ENCODE data around the gene PDIA6. TPM values are rescaled to one million over a fixed set of nuclear protein-coding genes. Genes with fewer than 3 reads are reported as not detected.

Gene PDIA6
- total RNA-seq, 1 experiment from 2014 or later, result 92.4 TPM

GRCh38 chr2:10733980-10734379 lies 78.6 kb downstream of the PDIA6 start:
- no peak overlapping the region for H3K27ac ChIP-seq (ENCODE audit: low read length)
- H3K4me2 ChIP-seq (ENCODE audit: low read depth, low read length, poor library complexity, severe bottlenecking), result no peak overlapping the region
- H3K36me3 ChIP-seq (ENCODE audit: insufficient read depth, low read length), result no peaks in the 10 kb centered on the region

DNA sequence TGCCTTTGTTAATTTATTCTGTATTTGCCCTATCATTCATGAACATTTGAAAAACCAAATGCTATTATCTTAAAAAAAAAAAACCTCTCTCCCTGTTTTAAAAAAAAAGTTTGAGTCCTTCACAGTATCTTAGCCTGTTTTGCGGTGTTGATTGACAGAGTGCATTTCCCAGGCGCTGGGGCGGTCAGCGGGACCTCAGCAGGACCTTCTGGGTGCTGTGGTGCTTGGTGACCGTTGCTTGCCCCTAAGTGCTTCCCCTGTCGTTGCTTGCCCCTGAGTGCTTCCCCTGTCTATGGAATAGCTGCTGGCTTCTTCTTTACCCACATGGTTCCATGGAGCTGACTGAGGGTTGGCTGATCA lies 79.0 kb downstream of the PDIA6 start:
- H3K27me3 ChIP-seq (ENCODE audit: low read length), result no peaks in the 10 kb centered on the region
- no peaks in the 10 kb centered on the region for H4K20me1 ChIP-seq (ENCODE audit: insufficient read depth, low read depth, low read length)
- no peak for DNase-seq
- H3K9me2 ChIP-seq (replicated peaks; ENCODE audit: insufficient read depth, low read length), result no peaks in the 10 kb centered on the region
- no peak overlapping the region for H3K9ac ChIP-seq (ENCODE audit: low read length)
- H3K4me2 ChIP-seq (ENCODE audit: low read depth, low read length, poor library complexity, severe bottlenecking), result no peak overlapping the region
- H3K4me3 ChIP-seq (ENCODE audit: low read length), result no peak overlapping the region
- no peaks in the 10 kb centered on the region for H3K36me3 ChIP-seq (ENCODE audit: insufficient read depth, low read length)
- no peak overlapping the region for H3K27ac ChIP-seq (ENCODE audit: low read length)
- H3K79me2 ChIP-seq (ENCODE audit: low read length), result no peaks in the 10 kb centered on the region
- no peak overlapping the region for H2AFZ ChIP-seq (ENCODE audit: low read length)
- H3K9me3 ChIP-seq (ENCODE audit: low read length), result no peaks in the 10 kb centered on the region
- no peaks in the 10 kb centered on the region for H3K4me1 ChIP-seq (ENCODE audit: low read length)

More at GRCh38 chr2:10733980-10734379, 78.6 kb downstream of the PDIA6 start:
- Histone ChIP-seq H3K4me1 (ENCODE audit: low read length) (no peaks in the 10 kb centered on the region), H2AFZ (ENCODE audit: low read length) (no peak overlapping the region), H3K27me3 (ENCODE audit: low read length) (no peaks in the 10 kb centered on the region), H4K20me1 (ENCODE audit: insufficient read depth, low read depth, low read length) (no peaks in the 10 kb centered on the region), H3K9me3 (ENCODE audit: low read length) (no peaks in the 10 kb centered on the region), H3K79me2 (ENCODE audit: low read length) (no peaks in the 10 kb centered on the region), H3K9ac (ENCODE audit: low read length) (no peak overlapping the region), H3K4me3 (ENCODE audit: low read length) (no peak overlapping the region), H3K9me2 (replicated peaks; ENCODE audit: insufficient read depth, low read length) (no peaks in the 10 kb centered on the region)
- no peak for DNase-seq

Small RNA genes within 50 kb of the gene (small RNA-seq; reads per million reads assigned to genes)
- not detected for gene RNU7-138P
- not detected for gene RNU7-176P

Other genes with a start within 250 kb of the PDIA6 start
- gene NOL10, start 122.8 kb downstream of the PDIA6 start, total RNA-seq (2014; rRNA removed; shearing (Covaris generic); ENCODE audit: low replicate concordance), result 16.6 and 19.6 TPM in 2 replicates
- gene ATP6V1C2, start 91.2 kb downstream of the PDIA6 start, total RNA-seq (2014; rRNA removed; shearing (Covaris generic); ENCODE audit: low replicate concordance), result not detected in 2 replicates
- gene KCNF1, start 99.1 kb upstream of the PDIA6 start, total RNA-seq (2014; rRNA removed; shearing (Covaris generic); ENCODE audit: low replicate concordance), result not detected in 2 replicates

Data from Karpas-422 (cell line).